Measurements from ENCODE around the gene ZSCAN30.

Gene ZSCAN30

DNA sequence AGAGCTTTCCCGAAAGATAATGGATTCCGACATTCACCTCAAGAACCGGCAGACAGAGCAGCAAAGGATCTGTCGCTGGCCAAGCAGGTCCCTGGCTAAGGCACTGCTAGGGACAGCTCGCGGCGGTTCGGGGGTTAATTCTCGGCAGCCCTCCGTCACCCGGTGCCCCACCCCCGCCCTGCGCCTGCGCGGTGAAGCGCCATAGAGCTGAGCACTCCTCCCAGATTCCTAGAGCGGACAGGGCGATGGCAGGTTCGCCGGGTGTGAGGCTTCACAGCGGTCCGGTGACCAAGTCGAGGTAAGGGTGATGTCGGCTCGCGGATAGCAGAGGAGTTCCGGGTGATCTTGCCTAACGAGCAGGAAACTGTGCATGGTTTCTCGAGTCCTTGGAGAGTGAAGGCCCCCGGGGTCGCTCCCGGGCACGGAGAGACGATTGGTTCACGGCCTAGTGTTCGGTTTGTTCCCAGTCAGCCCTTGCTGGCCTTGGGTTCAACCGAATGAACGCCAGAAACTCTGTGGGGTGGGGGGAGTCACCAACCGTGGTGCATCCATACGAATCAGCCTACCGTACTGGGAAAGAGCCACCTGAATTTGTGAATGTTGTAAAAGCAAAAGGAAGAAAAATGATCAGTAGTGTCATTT lies at the start of gene ZSCAN30:
Gene ZSCAN30, minus strand, starts transcription at position 136 of the 642 bp plus-strand sequence. CDS start 25,877 bp downstream, outside the sequence.
- in situ Hi-C loops (cut with MboI; ENCODE audit: low sequenced_read_pairs) = no loop called here

DNA sequence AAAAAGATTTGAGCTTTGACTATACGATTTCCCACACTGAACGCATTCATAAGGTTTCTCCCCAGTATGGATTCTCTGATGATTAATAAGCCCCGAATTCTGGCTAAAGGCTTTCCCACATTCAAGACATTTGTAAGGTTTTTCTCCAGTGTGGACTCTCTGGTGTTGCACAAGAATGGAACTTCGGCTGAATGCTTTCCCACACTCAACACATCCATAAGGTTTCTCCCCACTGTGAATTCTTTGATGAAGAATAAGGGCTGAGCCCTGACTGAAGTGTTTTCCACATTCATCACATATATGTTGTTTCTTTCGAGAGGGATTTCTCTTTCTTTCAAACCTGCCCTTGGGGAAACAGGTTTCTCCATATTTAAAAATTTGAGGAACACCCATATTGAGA lies 47.3 kb upstream of the ZSCAN30 start:
- in situ Hi-C loops (cut with MboI; ENCODE audit: low sequenced_read_pairs) = no loop called here

GRCh38 chr18:35335866-35336265 lies 45.8 kb upstream of the ZSCAN30 start:
- in situ Hi-C loops (cut with MboI; ENCODE audit: low sequenced_read_pairs) = no loop called here

GRCh38 chr18:35334821-35335220 lies 44.8 kb upstream of the ZSCAN30 start:
- in situ Hi-C loops (cut with MboI; ENCODE audit: low sequenced_read_pairs) = no loop called here

GRCh38 chr18:35334212-35334611 lies 44.2 kb upstream of the ZSCAN30 start:
- in situ Hi-C loops (cut with MboI; ENCODE audit: low sequenced_read_pairs) = no loop called here

- in situ Hi-C loops (cut with MboI; ENCODE audit: low sequenced_read_pairs) = no loop called here
Observed at GRCh38 chr18:35331367-35332087, 41.5 kb upstream of the ZSCAN30 start.

GRCh38 chr18:35328868-35329267 lies 38.8 kb upstream of the ZSCAN30 start:
- in situ Hi-C loops (cut with MboI; ENCODE audit: low sequenced_read_pairs) = no loop called here

GRCh38 chr18:35326695-35327387 lies 36.8 kb upstream of the ZSCAN30 start:
- in situ Hi-C loops (cut with MboI; ENCODE audit: low sequenced_read_pairs) = no loop called here

DNA sequence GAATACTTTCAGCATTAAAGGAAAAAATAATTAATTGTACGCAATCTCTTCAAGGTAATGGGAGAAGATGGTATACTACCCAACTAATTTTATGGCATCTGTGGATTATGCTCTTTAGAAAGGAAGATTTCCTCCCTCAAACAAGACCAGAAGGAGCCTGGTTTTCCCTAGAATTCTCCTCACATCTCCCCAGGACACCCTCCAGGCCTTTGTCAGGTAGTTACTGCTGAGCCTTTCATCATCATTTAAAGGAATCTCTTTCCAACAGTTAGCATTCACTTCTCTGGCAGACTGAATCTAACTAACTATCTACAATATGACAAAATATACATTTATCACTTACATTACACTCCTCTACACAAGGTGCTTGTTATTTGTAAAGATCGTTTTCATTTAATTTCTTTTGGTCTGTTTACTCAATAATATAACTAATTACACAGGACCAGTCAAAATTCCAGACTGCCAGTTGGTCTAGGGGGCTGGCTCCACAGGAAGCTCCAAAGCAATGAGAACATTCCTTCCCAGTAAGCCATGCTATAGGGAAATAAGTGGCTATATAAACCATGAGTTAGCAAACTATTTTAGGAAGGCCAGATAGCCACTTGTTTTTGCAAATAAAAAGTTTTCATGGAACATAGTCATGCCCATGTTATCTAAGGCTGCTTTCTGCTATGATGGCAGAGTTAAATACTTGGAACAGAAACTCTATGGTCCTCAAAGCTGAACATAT lies 35.1 kb upstream of the ZSCAN30 start:
- in situ Hi-C loops (cut with MboI; ENCODE audit: low sequenced_read_pairs) = no loop called here

DNA sequence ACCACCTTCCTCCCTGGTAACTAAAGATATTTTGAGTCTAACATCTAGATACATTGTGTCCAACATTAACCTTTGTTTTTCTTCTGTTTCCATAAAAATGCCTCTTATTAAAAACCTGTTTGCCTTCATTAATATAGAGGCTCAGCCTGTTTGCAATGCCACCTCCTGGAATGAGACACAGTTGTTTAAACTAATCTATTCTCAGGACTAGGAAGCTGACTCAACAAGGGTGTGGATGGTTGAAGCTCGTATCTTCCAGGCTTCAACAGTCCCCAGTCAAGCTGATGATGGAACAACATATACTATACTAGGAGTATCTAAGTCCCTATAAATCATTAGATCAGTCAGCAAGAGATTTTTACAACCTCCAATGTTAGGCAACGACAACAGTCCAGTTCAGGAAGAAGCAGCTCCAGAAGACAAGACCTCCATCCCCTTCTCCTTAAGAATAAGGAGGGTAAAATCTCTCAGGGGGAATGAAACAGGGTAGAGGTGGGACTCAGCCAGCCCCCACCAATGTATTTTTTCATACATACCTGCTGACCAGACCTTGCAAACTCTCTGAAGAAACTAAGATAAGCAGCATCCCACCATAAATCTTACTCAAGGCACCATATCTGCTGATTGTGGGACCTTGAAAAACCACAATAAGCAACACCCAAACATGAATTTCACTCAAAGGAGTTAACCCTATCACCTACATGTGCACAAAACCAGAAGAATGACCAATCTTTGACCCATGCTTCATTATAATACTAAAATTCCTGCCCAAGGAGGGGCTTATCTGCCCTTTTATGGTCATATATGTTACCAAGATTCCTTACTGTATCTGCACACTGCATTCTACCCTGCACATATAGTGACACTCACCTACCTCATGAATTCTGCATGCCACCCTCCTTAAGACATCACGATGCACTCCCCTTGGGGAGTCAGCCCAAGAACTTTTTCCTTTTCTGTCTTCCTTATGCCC lies 32.7 kb upstream of the ZSCAN30 start:
- in situ Hi-C loops (cut with MboI; ENCODE audit: low sequenced_read_pairs) = no loop called here

DNA sequence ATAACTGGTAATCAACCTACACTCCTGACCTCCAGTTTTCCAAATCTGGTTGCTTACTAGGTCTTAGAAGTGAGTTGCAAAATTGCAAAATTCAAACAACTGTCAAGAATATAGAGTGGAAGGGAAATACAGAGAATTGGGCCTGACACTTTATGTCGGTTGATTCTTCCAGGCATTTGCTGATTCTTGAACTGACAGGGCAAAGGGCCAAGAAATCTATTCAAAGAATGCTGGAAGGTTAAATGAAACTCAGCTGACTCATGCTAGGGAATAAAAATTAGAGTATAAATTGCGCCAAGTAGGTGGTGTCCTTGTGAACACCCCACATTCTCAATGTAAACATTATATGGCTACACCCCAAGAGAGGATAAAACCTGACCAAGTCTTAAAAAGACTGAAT lies 21.5 kb upstream of the ZSCAN30 start:
- in situ Hi-C loops (cut with MboI; ENCODE audit: low sequenced_read_pairs) = no loop called here

- in situ Hi-C loops (cut with MboI; ENCODE audit: low sequenced_read_pairs) = no loop called here
Observed at GRCh38 chr18:35306588-35307250, 16.7 kb upstream of the ZSCAN30 start.

DNA sequence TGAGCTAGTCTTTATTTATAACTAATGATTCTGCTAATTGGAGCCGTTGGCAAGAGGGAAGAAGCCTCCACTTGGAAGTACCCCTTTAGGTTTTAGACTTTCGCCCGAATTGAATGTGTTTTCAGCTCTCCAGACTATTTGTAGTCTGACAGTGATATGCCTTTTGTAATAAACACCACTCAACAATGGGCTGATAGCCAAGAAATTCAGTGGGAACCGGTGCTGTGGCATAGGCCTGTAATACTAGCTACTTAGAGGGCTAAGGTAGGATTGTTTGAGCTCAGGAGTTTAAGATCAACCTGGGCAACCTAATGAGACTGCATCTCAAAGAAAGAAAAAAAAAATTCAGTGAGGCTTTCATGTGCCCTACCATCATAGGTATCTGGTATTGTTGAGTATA lies 13.6 kb upstream of the ZSCAN30 start:
- in situ Hi-C loops (cut with MboI; ENCODE audit: low sequenced_read_pairs) = no loop called here

- in situ Hi-C loops (cut with MboI; ENCODE audit: low sequenced_read_pairs) = no loop called here
Observed at GRCh38 chr18:35296060-35296459, 6.0 kb upstream of the ZSCAN30 start.

GRCh38 chr18:35291166-35291565 lies 1.1 kb upstream of the ZSCAN30 start:
- in situ Hi-C loops (cut with MboI; ENCODE audit: low sequenced_read_pairs) = no loop called here

GRCh38 chr18:35289727-35290093 lies 319 bp downstream of the ZSCAN30 start:
- in situ Hi-C loops (cut with MboI; ENCODE audit: low sequenced_read_pairs) = no loop called here

- in situ Hi-C loops (cut with MboI; ENCODE audit: low sequenced_read_pairs) = no loop called here
Observed at GRCh38 chr18:35289293-35289692, 736 bp downstream of the ZSCAN30 start.

DNA sequence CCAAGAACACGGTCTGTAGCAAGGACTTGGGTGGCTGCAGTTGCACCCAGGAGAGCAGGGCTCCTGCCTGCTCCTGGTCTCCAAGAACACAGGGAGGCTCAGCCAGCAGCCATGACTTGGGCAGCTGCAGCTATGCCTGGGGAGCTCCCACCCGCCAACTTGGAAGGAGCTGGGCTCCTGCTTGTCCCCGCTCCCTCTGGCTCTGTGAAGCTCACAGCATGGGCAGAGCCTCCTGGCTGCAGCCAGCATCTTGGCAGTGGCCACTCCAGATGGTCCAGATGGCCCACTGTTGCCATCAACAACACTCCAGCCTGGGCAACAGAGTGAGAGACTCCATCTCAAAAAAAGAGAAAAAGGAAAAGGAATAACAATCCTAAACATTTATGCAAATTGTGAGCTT lies 5.2 kb downstream of the ZSCAN30 start:
- in situ Hi-C loops (cut with MboI; ENCODE audit: low sequenced_read_pairs) = no loop called here

DNA sequence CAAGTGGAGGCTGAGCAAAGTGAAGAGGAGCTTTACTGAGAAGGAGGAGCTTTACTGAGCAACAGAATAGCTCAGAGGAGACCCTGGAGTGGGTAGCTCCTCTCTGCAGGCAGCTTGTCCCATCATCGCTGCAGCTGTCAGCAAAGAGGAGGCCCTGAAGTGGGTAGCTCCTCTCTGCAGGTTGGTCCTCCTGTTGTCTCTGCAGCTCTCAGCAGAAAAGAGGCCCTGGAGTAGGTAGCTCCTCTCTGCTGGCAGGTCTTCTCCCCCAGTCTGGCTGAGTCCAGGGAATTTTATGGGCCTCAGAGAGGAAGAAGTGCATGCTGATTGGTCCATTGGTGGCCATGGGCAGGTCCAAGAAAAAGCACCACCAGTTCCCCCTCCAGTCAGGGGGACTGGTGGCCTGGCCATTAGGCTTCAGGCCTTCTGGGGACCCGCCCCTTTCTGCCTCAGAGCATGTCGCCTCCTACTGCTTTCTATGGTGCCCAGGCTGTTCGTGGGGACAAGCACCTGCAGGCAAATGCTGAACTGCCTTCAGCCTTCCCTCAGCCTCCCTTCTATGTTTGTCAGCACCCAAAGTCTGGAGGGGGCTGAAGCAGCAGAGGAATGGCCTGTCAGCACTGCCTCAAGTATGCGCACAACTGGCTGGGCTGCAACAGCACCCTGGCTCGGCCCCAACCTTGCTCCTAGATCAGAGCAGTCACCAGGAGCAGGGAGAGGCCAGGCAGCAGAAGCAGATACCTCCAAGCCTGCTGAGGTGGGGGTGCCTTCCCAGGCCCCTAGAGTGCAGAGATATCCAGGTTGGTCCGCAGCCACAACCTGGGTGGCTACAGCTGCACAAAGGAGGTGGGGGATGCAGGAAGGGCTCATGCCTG lies 5.9 kb downstream of the ZSCAN30 start:
- in situ Hi-C loops (cut with MboI; ENCODE audit: low sequenced_read_pairs) = no loop called here
